Measurements from ENCODE around the gene DIPK1B. TPM values are rescaled to one million over a fixed set of nuclear protein-coding genes. Genes with fewer than 3 reads are reported as not detected.

The DIPK1B gene
- total and polyA plus RNA-seq, 10 of the 15 experiments (the other 5 are each of a cell fraction or from before 2014, with no cell fraction given) = 0.08 to 0.28 (median 0.13) TPM; not detected in 3

DNA sequence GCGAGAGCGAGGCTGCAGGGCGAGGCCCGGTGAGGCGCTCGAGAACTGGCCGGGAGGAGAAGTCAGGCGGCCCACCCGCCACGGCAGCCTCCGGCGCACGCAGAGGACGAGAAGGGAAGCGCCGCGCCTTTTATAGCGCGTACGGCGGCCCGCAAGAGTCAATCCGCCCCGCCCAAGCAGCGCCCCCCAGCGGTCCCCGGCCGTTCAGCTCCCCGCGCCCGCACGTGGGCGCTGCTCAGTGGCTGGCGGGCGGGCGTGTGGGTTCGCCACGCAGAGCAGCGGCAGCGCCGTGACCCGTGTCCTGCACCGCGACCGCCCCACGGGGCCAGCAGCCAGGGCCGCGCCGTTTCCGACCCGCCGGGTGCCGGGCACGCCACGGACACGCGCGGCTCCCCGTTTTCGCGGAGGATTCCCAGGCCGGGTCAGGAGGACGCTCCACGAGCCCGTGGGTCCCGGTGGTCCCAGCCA is 15.7 kb downstream of the DIPK1B start (continued):
- TF ChIP-seq, protein P1, sequence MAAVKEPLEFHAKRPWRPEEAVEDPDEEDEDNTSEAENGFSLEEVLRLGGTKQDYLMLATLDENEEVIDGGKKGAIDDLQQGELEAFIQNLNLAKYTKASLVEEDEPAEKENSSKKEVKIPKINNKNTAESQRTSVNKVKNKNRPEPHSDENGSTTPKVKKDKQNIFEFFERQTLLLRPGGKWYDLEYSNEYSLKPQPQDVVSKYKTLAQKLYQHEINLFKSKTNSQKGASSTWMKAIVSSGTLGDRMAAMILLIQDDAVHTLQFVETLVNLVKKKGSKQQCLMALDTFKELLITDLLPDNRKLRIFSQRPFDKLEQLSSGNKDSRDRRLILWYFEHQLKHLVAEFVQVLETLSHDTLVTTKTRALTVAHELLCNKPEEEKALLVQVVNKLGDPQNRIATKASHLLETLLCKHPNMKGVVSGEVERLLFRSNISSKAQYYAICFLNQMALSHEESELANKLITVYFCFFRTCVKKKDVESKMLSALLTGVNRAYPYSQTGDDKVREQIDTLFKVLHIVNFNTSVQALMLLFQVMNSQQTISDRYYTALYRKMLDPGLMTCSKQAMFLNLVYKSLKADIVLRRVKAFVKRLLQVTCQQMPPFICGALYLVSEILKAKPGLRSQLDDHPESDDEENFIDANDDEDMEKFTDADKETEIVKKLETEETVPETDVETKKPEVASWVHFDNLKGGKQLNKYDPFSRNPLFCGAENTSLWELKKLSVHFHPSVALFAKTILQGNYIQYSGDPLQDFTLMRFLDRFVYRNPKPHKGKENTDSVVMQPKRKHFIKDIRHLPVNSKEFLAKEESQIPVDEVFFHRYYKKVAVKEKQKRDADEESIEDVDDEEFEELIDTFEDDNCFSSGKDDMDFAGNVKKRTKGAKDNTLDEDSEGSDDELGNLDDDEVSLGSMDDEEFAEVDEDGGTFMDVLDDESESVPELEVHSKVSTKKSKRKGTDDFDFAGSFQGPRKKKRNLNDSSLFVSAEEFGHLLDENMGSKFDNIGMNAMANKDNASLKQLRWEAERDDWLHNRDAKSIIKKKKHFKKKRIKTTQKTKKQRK (IDR thresholded peaks at IDR 0.05; ENCODE audit: low read depth, low read length) = no peak
- TF ChIP-seq, protein P2, sequence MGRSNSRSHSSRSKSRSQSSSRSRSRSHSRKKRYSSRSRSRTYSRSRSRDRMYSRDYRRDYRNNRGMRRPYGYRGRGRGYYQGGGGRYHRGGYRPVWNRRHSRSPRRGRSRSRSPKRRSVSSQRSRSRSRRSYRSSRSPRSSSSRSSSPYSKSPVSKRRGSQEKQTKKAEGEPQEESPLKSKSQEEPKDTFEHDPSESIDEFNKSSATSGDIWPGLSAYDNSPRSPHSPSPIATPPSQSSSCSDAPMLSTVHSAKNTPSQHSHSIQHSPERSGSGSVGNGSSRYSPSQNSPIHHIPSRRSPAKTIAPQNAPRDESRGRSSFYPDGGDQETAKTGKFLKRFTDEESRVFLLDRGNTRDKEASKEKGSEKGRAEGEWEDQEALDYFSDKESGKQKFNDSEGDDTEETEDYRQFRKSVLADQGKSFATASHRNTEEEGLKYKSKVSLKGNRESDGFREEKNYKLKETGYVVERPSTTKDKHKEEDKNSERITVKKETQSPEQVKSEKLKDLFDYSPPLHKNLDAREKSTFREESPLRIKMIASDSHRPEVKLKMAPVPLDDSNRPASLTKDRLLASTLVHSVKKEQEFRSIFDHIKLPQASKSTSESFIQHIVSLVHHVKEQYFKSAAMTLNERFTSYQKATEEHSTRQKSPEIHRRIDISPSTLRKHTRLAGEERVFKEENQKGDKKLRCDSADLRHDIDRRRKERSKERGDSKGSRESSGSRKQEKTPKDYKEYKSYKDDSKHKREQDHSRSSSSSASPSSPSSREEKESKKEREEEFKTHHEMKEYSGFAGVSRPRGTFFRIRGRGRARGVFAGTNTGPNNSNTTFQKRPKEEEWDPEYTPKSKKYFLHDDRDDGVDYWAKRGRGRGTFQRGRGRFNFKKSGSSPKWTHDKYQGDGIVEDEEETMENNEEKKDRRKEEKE (IDR thresholded peaks at IDR 0.05) = peak; percentile 68; the same call in 1 of the 2 replicates
- 0 out of 2 replicates have a peak, but pooled peaks have one; percentile 63 for TF ChIP-seq MYB (IDR thresholded peaks at IDR 0.05; ENCODE audit: borderline replicate concordance, low read depth, low read length)
- TF ChIP-seq CHD4 (IDR thresholded peaks at IDR 0.05) = no peak
- TF ChIP-seq, protein P3, sequence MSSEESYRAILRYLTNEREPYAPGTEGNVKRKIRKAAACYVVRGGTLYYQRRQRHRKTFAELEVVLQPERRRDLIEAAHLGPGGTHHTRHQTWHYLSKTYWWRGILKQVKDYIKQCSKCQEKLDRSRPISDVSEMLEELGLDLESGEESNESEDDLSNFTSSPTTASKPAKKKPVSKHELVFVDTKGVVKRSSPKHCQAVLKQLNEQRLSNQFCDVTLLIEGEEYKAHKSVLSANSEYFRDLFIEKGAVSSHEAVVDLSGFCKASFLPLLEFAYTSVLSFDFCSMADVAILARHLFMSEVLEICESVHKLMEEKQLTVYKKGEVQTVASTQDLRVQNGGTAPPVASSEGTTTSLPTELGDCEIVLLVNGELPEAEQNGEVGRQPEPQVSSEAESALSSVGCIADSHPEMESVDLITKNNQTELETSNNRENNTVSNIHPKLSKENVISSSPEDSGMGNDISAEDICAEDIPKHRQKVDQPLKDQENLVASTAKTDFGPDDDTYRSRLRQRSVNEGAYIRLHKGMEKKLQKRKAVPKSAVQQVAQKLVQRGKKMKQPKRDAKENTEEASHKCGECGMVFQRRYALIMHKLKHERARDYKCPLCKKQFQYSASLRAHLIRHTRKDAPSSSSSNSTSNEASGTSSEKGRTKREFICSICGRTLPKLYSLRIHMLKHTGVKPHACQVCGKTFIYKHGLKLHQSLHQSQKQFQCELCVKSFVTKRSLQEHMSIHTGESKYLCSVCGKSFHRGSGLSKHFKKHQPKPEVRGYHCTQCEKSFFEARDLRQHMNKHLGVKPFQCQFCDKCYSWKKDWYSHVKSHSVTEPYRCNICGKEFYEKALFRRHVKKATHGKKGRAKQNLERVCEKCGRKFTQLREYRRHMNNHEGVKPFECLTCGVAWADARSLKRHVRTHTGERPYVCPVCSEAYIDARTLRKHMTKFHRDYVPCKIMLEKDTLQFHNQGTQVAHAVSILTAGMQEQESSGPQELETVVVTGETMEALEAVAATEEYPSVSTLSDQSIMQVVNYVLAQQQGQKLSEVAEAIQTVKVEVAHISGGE (CRISPR knock-in tag; IDR thresholded peaks at IDR 0.05) = no peak
- TF ChIP-seq, protein P4, sequence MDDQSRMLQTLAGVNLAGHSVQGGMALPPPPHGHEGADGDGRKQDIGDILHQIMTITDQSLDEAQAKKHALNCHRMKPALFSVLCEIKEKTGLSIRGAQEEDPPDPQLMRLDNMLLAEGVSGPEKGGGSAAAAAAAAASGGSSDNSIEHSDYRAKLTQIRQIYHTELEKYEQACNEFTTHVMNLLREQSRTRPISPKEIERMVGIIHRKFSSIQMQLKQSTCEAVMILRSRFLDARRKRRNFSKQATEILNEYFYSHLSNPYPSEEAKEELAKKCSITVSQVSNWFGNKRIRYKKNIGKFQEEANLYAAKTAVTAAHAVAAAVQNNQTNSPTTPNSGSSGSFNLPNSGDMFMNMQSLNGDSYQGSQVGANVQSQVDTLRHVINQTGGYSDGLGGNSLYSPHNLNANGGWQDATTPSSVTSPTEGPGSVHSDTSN (IDR thresholded peaks at IDR 0.05; ENCODE audit: insufficient replicate concordance, low read depth, low read length) = peak; percentile 28
- peak; percentile 93 for TF ChIP-seq CREM (IDR thresholded peaks at IDR 0.05; ENCODE audit: low read depth)
- peak; percentile 99 for TF ChIP-seq PML (IDR thresholded peaks at IDR 0.05; ENCODE audit: low read length)
- TF ChIP-seq, protein P5, sequence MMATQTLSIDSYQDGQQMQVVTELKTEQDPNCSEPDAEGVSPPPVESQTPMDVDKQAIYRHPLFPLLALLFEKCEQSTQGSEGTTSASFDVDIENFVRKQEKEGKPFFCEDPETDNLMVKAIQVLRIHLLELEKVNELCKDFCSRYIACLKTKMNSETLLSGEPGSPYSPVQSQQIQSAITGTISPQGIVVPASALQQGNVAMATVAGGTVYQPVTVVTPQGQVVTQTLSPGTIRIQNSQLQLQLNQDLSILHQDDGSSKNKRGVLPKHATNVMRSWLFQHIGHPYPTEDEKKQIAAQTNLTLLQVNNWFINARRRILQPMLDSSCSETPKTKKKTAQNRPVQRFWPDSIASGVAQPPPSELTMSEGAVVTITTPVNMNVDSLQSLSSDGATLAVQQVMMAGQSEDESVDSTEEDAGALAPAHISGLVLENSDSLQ (IDR thresholded peaks at IDR 0.05) = no peak
- no peak for TF ChIP-seq MTA2 (IDR thresholded peaks at IDR 0.05; ENCODE audit: low read depth)
- 0 out of 2 replicates have a peak, but pooled peaks have one; percentile 42 for TF ChIP-seq ASH2L (IDR thresholded peaks at IDR 0.05; ENCODE audit: borderline replicate concordance, low read depth)
- TF ChIP-seq, protein P6, sequence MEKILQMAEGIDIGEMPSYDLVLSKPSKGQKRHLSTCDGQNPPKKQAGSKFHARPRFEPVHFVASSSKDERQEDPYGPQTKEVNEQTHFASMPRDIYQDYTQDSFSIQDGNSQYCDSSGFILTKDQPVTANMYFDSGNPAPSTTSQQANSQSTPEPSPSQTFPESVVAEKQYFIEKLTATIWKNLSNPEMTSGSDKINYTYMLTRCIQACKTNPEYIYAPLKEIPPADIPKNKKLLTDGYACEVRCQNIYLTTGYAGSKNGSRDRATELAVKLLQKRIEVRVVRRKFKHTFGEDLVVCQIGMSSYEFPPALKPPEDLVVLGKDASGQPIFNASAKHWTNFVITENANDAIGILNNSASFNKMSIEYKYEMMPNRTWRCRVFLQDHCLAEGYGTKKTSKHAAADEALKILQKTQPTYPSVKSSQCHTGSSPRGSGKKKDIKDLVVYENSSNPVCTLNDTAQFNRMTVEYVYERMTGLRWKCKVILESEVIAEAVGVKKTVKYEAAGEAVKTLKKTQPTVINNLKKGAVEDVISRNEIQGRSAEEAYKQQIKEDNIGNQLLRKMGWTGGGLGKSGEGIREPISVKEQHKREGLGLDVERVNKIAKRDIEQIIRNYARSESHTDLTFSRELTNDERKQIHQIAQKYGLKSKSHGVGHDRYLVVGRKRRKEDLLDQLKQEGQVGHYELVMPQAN (conservative IDR thresholded peaks at IDR 0.05) = peak; percentile 94
- TF ChIP-seq FOXK2 (IDR thresholded peaks at IDR 0.05) = no peak
- no peak for TF ChIP-seq HDAC2 (IDR thresholded peaks at IDR 0.05)
- no peak for TF ChIP-seq SUZ12 (IDR thresholded peaks at IDR 0.05; ENCODE audit: unreplicated experiment)

Data from GM12878 (cell line).